ENCODE data around the gene MYBPC2.
"Not testable (repeated sequence)": the region's sequence is repeated elsewhere in the genome, so short reads cannot be mapped to it uniquely, and the experiment has no call there.

The MYBPC2 gene

GRCh38 chr19:50437862-50438449 lies 5.3 kb downstream of the MYBPC2 start:
- TF ChIP-seq, protein P1, sequence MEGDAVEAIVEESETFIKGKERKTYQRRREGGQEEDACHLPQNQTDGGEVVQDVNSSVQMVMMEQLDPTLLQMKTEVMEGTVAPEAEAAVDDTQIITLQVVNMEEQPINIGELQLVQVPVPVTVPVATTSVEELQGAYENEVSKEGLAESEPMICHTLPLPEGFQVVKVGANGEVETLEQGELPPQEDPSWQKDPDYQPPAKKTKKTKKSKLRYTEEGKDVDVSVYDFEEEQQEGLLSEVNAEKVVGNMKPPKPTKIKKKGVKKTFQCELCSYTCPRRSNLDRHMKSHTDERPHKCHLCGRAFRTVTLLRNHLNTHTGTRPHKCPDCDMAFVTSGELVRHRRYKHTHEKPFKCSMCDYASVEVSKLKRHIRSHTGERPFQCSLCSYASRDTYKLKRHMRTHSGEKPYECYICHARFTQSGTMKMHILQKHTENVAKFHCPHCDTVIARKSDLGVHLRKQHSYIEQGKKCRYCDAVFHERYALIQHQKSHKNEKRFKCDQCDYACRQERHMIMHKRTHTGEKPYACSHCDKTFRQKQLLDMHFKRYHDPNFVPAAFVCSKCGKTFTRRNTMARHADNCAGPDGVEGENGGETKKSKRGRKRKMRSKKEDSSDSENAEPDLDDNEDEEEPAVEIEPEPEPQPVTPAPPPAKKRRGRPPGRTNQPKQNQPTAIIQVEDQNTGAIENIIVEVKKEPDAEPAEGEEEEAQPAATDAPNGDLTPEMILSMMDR (IDR thresholded peaks at IDR 0.05; ENCODE audit: low read length, missing control alignments) = no peak
- DNase-seq (ENCODE audit: low read depth) = no peak
- H3K4me3 ChIP-seq (replicated peaks; ENCODE audit: low read depth, low read length) = no peak overlapping the region

GRCh38 chr19:50439130-50439529 lies 6.4 kb downstream of the MYBPC2 start:
- DNase-seq (ENCODE audit: low read depth); H3K4me3 ChIP-seq (replicated peaks; ENCODE audit: low read depth, low read length): not testable (repeated sequence)

DNA sequence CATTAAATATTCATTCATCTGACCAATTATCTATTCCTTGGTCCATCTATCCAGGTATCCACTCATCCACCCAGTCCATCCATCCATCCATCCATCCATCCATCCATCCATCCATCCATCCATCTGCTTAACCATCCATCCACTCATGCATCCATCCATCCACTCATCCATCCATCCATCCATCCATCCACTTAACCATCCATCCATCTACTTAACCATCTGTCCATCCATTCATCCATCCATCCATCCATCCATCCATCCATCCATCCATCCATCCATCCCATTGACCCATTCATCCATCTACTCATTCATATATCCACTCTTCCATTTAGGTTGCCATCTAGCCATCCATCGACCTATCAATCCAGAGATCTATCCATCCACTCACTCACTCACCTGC lies 11.4 kb downstream of the MYBPC2 start:
- no peak overlapping the region for H3K4me3 ChIP-seq (replicated peaks; ENCODE audit: low read depth, low read length)
- TF ChIP-seq, protein P1 (IDR thresholded peaks at IDR 0.05; ENCODE audit: low read length, missing control alignments) = no peak
- no peak for DNase-seq (ENCODE audit: low read depth)

DNA sequence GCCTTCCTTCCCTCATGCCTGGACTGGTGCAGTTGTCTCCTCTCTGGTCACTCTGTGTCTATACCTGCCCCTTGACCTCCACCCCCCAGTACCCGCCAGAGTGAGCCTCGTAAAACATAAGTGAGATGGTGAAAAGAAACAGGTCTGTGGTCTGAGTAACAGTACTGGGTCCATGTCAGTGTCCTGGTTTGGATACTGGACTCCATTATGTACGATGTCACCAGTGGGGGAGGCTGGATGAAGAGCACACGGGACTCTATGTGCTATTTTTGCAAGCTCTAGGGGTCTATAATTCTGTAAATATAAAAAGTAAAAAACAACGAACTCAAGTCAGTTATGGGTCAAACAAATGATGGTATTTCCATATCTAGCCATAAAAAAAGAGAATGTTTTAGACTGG lies 14.4 kb downstream of the MYBPC2 start:
- DNase-seq (ENCODE audit: low read depth) = no peak
- TF ChIP-seq, protein P1 (IDR thresholded peaks at IDR 0.05; ENCODE audit: low read length, missing control alignments) = no peak
- no peak overlapping the region for H3K4me3 ChIP-seq (replicated peaks; ENCODE audit: low read depth, low read length)

DNA sequence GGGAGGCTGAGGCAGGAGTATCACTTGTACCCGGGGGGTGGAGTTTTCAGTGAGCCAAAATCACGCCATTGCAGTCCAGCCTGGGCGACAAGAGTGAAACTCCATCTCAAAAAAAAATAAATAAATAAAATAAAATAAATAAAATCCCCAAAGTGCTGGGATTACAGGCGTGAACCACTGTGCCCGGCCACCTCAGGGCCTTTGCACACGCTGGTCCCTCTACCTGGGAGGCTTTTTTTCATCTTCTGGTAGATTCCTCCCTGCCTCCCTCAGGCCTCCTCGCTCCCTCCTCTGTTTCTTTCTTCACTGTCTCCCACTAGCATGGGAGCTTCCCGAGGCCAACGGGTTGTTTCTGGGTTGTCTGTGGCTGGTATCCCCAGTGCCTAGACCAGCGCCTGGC lies 15.1 kb downstream of the MYBPC2 start:
- no peak overlapping the region for H3K4me3 ChIP-seq (replicated peaks; ENCODE audit: low read depth, low read length)
- TF ChIP-seq, protein P1 (IDR thresholded peaks at IDR 0.05; ENCODE audit: low read length, missing control alignments) = no peak
- DNase-seq (ENCODE audit: low read depth) = no peak

GRCh38 chr19:50449236-50449899 lies 16.7 kb downstream of the MYBPC2 start:
- no peak for DNase-seq (ENCODE audit: low read depth)
- TF ChIP-seq, protein P1 (IDR thresholded peaks at IDR 0.05; ENCODE audit: low read length, missing control alignments) = no peak

DNA sequence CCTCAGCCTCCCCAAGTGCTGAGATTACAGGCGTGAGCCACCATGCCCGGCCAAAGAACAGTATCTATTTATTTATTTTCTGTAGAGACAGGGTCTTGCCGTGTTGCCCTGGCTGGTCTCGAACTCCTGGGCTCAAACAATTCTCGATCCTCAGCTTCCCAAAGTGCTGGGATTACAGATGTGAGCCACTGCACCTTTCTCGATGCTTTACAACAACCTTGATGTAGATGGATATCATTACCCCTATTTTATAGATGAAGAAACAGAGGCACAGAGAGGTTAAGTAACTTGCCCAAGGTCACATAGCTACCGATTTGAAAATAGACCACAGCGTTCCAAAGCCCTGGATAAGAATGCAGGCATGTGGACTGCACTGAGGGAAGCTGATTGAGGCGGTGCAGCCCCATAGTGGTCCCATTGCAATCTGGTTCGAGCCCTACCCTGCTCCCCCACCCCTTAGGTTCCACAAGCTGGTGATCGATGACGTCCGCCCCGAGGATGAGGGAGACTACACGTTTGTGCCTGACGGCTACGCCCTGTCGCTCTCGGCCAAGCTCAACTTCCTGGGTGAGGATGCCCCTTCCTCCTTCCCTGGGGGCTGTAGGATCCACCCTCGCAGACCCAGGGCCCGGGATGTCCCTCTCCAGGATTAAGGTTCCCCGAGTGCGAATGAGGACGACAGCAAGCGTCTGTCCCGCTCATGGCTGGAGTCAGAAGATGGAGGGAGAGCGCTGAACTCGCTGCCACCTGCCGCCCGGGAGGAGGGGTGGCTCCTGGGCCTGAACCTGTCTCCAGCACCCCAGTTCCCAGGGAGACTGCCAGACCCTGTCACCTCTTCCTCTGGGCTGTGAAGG lies 17.9 kb downstream of the MYBPC2 start:
- DNase-seq (ENCODE audit: low read depth) = no peak
- TF ChIP-seq, protein P1 (IDR thresholded peaks at IDR 0.05; ENCODE audit: low read length, missing control alignments) = no peak
- H3K4me3 ChIP-seq (replicated peaks; ENCODE audit: low read depth, low read length) = no peak overlapping the region

More at GRCh38 chr19:50449236-50449899, 16.7 kb downstream of the MYBPC2 start:
- no peak overlapping the region for H3K4me3 ChIP-seq (replicated peaks; ENCODE audit: low read depth, low read length)
